GM12878 (cell line): ENCODE results near the gene CGREF1. TPM values are rescaled to one million over a fixed set of nuclear protein-coding genes. Genes with fewer than 3 reads are reported as not detected.

ENCODE experiments used
- ATAC-seq: fragments of 200-7000 bp; cut with Tn5 transposase; 3 replicates; pipeline ENCODE4 v1.9.1; 2020; ENCODE audit warnings: mild to moderate bottlenecking, moderate library complexity
- BruUV-seq: library from RNA; stranded (reverse); fragments of 400-500 nt; replicated peaks from 2 replicates; lab custom pipeline; 2021; lab: Mats Ljungman, UMichigan
- CTCF ChIA-PET: fragments of 300-600 bp; sonication (Branson Sonifier 250); formaldehyde crosslinking; extraction: SDS; loops from one replicate; lab custom pipeline; 2021; ENCODE audit warnings: inconsistent platforms; lab: Yijun Ruan, JAX
- POLR2A ChIA-PET: fragments of 350-600 bp; formaldehyde crosslinking; extraction: SDS; loops from one replicate; lab custom pipeline; 2021; ENCODE audit warnings: inconsistent platforms; lab: Charles Lee
- RAD21 ChIA-PET: fragments of 300-600 bp; sonication (Branson Sonifier 250); formaldehyde crosslinking; loops from one replicate; lab custom pipeline; 2023; ENCODE audit warnings: antibody characterized with exemption; ENCODE audit not compliant: unreplicated experiment; lab: Charles Lee
- SMC1A ChIA-PET: fragments of 300-600 bp; sonication (Branson Sonifier 250); formaldehyde crosslinking; loops from one replicate; lab custom pipeline; 2023; ENCODE audit not compliant: unreplicated experiment, uncharacterized antibody; lab: Charles Lee
- DNase-seq: peaks from one replicate; pipeline ENCODE4 v3.0.0-alpha.2; 2011; ENCODE audit warnings: low read depth, low spot score
- FAIRE-seq: peaks from 3 replicates; lab custom pipeline; 2011; peaks lifted over from hg19 to GRCh38; lab: Jason Lieb, UNC
- H2AFZ ChIP-seq: 2 replicates; pipeline ENCODE4 v1.6.0; 2011; ENCODE audit warnings: low read depth, low read length, control low read depth; ENCODE audit not compliant: control insufficient read depth
- H3K27ac ChIP-seq: 2 replicates; pipeline ENCODE4 v1.5.1; 2011; ENCODE audit warnings: control low read depth; ENCODE audit not compliant: control insufficient read depth, insufficient read depth
- H3K27me3 ChIP-seq, 2 experiments: replicated peaks in 1 of 2; 2 replicates each; pipeline versions ENCODE4 v1.6.0 to v1.6.1; 2011; ENCODE audit warnings: low read length in 1 of 2; ENCODE audit not compliant: control insufficient read depth in 2 of 2, insufficient read depth in 2 of 2
- H3K36me3 ChIP-seq, 2 experiments: 2 replicates each; pipeline ENCODE4 v1.5.1; 2011; ENCODE audit warnings: low read length in 1 of 2; ENCODE audit not compliant: control insufficient read depth in 2 of 2, insufficient read depth in 2 of 2
- H3K4me1 ChIP-seq: 2 replicates; pipeline ENCODE4 v1.6.1; 2011; ENCODE audit warnings: mild to moderate bottlenecking, low read length, moderate library complexity, mixed read lengths; ENCODE audit not compliant: control insufficient read depth, insufficient read depth
- H3K4me2 ChIP-seq: 2 replicates; pipeline ENCODE4 v1.6.0; 2011; ENCODE audit warnings: control low read depth; ENCODE audit not compliant: control insufficient read depth, insufficient read depth
- H3K4me3 ChIP-seq: fragments of 200-600 bp; sonication (generic); 2 replicates; pipeline ENCODE4 v1.5.1; 2016
- H3K79me2 ChIP-seq: 2 replicates; pipeline ENCODE4 v1.6.0; 2011; ENCODE audit warnings: low read length; ENCODE audit not compliant: control insufficient read depth, insufficient read depth
- H3K9ac ChIP-seq: 2 replicates; pipeline ENCODE4 v1.8.0; 2011; ENCODE audit warnings: low read length, control low read depth, mixed read lengths; ENCODE audit not compliant: control insufficient read depth, insufficient read depth
- H3K9me3 ChIP-seq: replicated peaks from 3 replicates; pipeline ENCODE4 v1.5.1; 2011; ENCODE audit warnings: mild to moderate bottlenecking, low read length; ENCODE audit not compliant: control insufficient read depth, insufficient read depth
- H4K20me1 ChIP-seq: 2 replicates; pipeline ENCODE4 v1.6.0; 2011; ENCODE audit not compliant: control insufficient read depth, insufficient read depth
- JUNB ChIP-seq: IDR thresholded peaks from 2 replicates; pipeline ENCODE4 v1.6.1; 2016; ENCODE audit warnings: antibody characterized with exemption, mild to moderate bottlenecking
- MXI1 ChIP-seq: fragments of 150-350 bp; IDR thresholded peaks from 2 replicates; pipeline ENCODE4 v1.6.1; 2011; ENCODE audit warnings: low read depth, mild to moderate bottlenecking, inconsistent platforms, low read length, improper control_type of control experiment
- NR2C1 ChIP-seq: fragments of 450-650 bp; IDR thresholded peaks from 2 replicates; pipeline ENCODE4 v1.6.1; 2017; ENCODE audit warnings: antibody characterized with exemption, mild to moderate bottlenecking, moderate library complexity
- SMAD5 ChIP-seq: IDR thresholded peaks from 2 replicates; pipeline ENCODE4 v1.6.1; 2016; ENCODE audit warnings: antibody characterized with exemption, low read depth
- TBL1XR1 ChIP-seq: IDR thresholded peaks from 2 replicates; pipeline ENCODE4 v1.6.1; 2012; ENCODE audit warnings: low read depth, low read length, improper control_type of control experiment
- WGBS: methylation state at CpG from one replicate; pipeline ENCODE4 v1.1.6; 2016; ENCODE audit warnings: low lambda C conversion rate; ENCODE audit not compliant: insufficient replicate concordance, insufficient coverage; ENCODE audit errors: missing lambda C conversion rate; 5-methylcytosine and 5-hydroxymethylcytosine counted together
- in situ Hi-C: fragments of 300-500 bp; cut with MboI; formaldehyde crosslinking; loops from 9 replicates; pipeline ENCODE4 v1.14.3; 2018; ENCODE audit warnings: mixed read lengths
- intact Hi-C: fragments of 100-400 bp; cut with micrococcal nuclease; formaldehyde crosslinking; loops from one replicate; pipeline ENCODE4 v1.14.2; 2022; ENCODE audit not compliant: unreplicated experiment
- polyA plus RNA-seq, 11 experiments: library from polyadenylated mRNA; depleted of rRNA in 4 of 11; unstranded in 6 of 11; stranded (reverse) in 5 of 11; fragments of >200 nt; fragmentation: Nextera tagmentation in 4 of 11; fragmentation: Illumina TruSeq in 1 of 11; extraction: Ambion mirVana in 4 of 11; extraction: Trizol in 1 of 11; gene quantifications; 1 replicate in 1 of 11; 2 replicates in 10 of 11; pipeline versions ENCODE4 v1.2.1 to v1.2.3, GENCODE V29; 2011 to 2016; ENCODE audit warnings: inconsistent platforms in 2 of 11, missing spikeins in 2 of 11, low read depth in 1 of 11
- total RNA-seq, 4 experiments: library from RNA; depleted of rRNA in 3 of 4; stranded (reverse); fragments of >200 nt in 3 of 4; fragmentation: Illumina TruSeq in 1 of 4; extraction: Trizol in 1 of 4; gene quantifications; 2 replicates each; pipeline versions ENCODE4 v1.2.1 to v1.2.3, GENCODE V29; 2013 to 2021
- TF ChIP-seq, protein P1 (sequence below): IDR thresholded peaks from 2 replicates; pipeline ENCODE4 v1.6.1; 2011; ENCODE audit warnings: mild to moderate bottlenecking, low read depth, low read length, moderate library complexity; ENCODE audit not compliant: insufficient replicate concordance

CGREF1 gene
- total and polyA plus RNA-seq, 10 of the 15 experiments (the other 5 are each of a cell fraction or from before 2014, with no cell fraction given) = 0.06 to 0.21 TPM; not detected in 8

DNA sequence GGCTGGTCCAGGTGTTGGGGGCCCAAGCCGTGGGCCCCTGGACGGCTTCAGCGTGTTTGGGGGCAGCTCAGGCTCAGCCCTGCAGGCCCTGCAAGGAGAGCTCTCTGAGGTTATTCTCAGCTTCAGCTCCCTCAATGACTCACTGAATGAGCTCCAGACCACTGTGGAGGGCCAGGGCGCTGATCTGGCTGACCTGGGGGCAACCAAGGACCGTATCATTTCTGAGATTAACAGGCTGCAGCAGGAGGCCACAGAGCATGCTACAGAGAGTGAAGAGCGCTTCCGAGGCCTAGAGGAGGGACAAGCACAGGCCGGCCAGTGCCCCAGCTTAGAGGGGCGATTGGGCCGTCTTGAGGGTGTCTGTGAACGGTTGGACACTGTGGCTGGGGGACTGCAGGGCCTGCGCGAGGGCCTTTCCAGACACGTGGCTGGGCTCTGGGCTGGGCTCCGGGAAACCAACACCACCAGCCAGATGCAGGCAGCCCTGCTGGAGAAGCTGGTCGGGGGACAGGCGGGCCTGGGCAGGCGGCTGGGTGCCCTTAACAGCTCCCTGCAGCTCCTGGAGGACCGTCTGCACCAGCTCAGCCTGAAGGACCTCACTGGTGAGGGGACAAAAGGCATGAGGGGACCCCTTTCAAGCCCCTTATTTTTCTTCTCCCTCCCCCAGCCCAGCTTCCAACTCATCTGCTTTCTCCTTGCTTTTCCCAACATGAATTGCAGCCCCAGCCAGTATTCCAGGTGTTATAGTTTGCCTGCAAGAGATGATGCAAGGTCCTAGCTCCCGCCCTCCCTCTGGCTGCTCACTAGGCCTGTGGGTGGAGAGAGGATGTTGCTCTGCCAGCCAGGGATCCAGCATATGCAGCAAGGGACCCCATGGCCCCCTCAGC lies 35.3 kb downstream of the CGREF1 start:
- Histone ChIP-seq H3K79me2 (no peaks in the 10 kb centered on the region), H3K36me3 (no peaks in the 10 kb centered on the region), H3K9ac (no peak overlapping the region), H2AFZ (no peak overlapping the region), H3K27me3 (no peaks in the 10 kb centered on the region), H3K27ac (no peak overlapping the region), H4K20me1 (no peaks in the 10 kb centered on the region), H3K9me3 (no peaks in the 10 kb centered on the region), H3K4me1 (peaks cover 25% of the 10 kb centered on the region), H3K4me2 (no peak overlapping the region), H3K4me3 (no peak overlapping the region)
- ChIA-PET CTCF (interaction anchor here (0.6 to 8.6 kb wide), 7 partner anchors 8 to 545 kb away, joined by 3 to 85 read pairs (median 4); partner anchors contain the start of genes AGBL5, CCDC121, GPN1 and OST4), POLR2A (interaction anchor here (0.6 to 4.9 kb wide), 6 partner anchors 11 to 278 kb away, joined by 3 to 43 read pairs (median 4); partner anchors contain the start of genes AGBL5 and OST4), RAD21 (interaction anchor here (1.0 to 1.5 kb wide), 3 partner anchors 44 to 739 kb away, joined by 3 to 5 read pairs (median 4); no protein-coding TSS in a partner anchor), SMC1A (interaction anchor here (1.9 to 3.6 kb wide), 2 partner anchors 33 to 122 kb away, joined by 6 to 19 read pairs; partner anchors contain the start of gene AGBL5)
- no TSS peak for BruUV-seq
- ATAC-seq = no peak
- no peak for TF ChIP-seq NR2C1
- TF ChIP-seq MXI1 = no peak
- TF ChIP-seq SMAD5 = no peak
- TF ChIP-seq TBL1XR1 = no peak
- no peak for TF ChIP-seq JUNB
- TF ChIP-seq, protein P1, sequence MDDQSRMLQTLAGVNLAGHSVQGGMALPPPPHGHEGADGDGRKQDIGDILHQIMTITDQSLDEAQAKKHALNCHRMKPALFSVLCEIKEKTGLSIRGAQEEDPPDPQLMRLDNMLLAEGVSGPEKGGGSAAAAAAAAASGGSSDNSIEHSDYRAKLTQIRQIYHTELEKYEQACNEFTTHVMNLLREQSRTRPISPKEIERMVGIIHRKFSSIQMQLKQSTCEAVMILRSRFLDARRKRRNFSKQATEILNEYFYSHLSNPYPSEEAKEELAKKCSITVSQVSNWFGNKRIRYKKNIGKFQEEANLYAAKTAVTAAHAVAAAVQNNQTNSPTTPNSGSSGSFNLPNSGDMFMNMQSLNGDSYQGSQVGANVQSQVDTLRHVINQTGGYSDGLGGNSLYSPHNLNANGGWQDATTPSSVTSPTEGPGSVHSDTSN = no peak
- DNase-seq = no peak
- whole genome bisulfite sequencing = 81% methylated on average over 20 of the region's 20 CpGs
- in situ Hi-C loops = loop anchor here (10.0 kb wide), 1 partner anchor 119 kb away; no protein-coding TSS in a partner anchor
- intact Hi-C loops = no loop called here
- no peak for FAIRE-seq
